Kidney glomerular epithelial cell (primary cell): Measurements from ENCODE around the gene ANO1.

Experiments used
- DNase-seq: peaks from one replicate; lab custom pipeline; 2025; lab: John Stamatoyannopoulos, UW

The ANO1 gene

GRCh38 chr11:70095541-70096252, 17.6 kb downstream of the ANO1 start:
- no peak for DNase-seq

- DNase-seq: no peak
Observed at GRCh38 chr11:70097783-70098563, 19.9 kb downstream of the ANO1 start.

- no peak for DNase-seq
Observed at GRCh38 chr11:70098936-70099335, 20.8 kb downstream of the ANO1 start.

GRCh38 chr11:70099578-70100279, 21.6 kb downstream of the ANO1 start:
- no peak for DNase-seq

GRCh38 chr11:70100280-70100603, 22.1 kb downstream of the ANO1 start:
- no peak for DNase-seq

GRCh38 chr11:70100791-70101190, 22.7 kb downstream of the ANO1 start:
- DNase-seq: no peak

GRCh38 chr11:70103256-70103975, 25.3 kb downstream of the ANO1 start:
- no peak for DNase-seq

- DNase-seq: no peak
Observed at GRCh38 chr11:70104419-70104818, 26.3 kb downstream of the ANO1 start.

GRCh38 chr11:70104961-70105360, 26.8 kb downstream of the ANO1 start:
- no peak for DNase-seq

GRCh38 chr11:70105369-70105754, 27.2 kb downstream of the ANO1 start:
- no peak for DNase-seq

GRCh38 chr11:70105755-70106571, 27.8 kb downstream of the ANO1 start:
- no peak for DNase-seq

- DNase-seq: no peak
Observed at GRCh38 chr11:70106757-70107156, 28.6 kb downstream of the ANO1 start.

GRCh38 chr11:70107191-70107590, 29.1 kb downstream of the ANO1 start:
- no peak for DNase-seq

- DNase-seq: no peak
Observed at GRCh38 chr11:70107756-70108155, 29.6 kb downstream of the ANO1 start.

GRCh38 chr11:70108250-70108649, 30.1 kb downstream of the ANO1 start:
- no peak for DNase-seq

- no peak for DNase-seq
Observed at GRCh38 chr11:70109006-70109405, 30.9 kb downstream of the ANO1 start.

GRCh38 chr11:70109903-70110302, 31.8 kb downstream of the ANO1 start:
- no peak for DNase-seq

- DNase-seq: no peak
Observed at GRCh38 chr11:70110538-70111055, 32.5 kb downstream of the ANO1 start.

GRCh38 chr11:70111269-70112016, 33.3 kb downstream of the ANO1 start:
- DNase-seq: no peak

GRCh38 chr11:70112017-70112434, 33.9 kb downstream of the ANO1 start:
- DNase-seq: no peak

GRCh38 chr11:70113801-70114200, 35.7 kb downstream of the ANO1 start:
- no peak for DNase-seq
